Measurements from ENCODE around the gene NPR1.

DNA sequence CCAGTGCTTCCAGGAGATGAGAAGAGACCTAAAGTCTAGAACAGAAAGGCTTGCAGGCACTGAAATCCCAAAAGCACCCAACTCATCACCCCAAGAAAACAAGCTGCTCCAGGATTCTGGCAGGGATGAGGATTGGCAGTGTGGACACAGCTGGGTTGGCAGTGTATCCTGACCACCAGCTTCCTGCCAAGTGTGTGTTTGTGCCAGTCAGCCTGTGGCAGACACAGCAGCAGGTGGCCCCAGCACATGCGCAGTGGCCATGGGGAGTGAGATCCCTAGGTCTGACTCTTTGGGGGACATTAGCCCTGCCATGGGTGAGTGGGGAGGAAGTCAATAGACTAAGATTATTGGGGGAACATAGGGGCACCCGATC lies 28.6 kb upstream of the NPR1 start:
- TF ChIP-seq POLR2A (IDR thresholded peaks at IDR 0.05; ENCODE audit: low read depth): no peak
- TF ChIP-seq, protein P1, sequence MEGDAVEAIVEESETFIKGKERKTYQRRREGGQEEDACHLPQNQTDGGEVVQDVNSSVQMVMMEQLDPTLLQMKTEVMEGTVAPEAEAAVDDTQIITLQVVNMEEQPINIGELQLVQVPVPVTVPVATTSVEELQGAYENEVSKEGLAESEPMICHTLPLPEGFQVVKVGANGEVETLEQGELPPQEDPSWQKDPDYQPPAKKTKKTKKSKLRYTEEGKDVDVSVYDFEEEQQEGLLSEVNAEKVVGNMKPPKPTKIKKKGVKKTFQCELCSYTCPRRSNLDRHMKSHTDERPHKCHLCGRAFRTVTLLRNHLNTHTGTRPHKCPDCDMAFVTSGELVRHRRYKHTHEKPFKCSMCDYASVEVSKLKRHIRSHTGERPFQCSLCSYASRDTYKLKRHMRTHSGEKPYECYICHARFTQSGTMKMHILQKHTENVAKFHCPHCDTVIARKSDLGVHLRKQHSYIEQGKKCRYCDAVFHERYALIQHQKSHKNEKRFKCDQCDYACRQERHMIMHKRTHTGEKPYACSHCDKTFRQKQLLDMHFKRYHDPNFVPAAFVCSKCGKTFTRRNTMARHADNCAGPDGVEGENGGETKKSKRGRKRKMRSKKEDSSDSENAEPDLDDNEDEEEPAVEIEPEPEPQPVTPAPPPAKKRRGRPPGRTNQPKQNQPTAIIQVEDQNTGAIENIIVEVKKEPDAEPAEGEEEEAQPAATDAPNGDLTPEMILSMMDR (IDR thresholded peaks at IDR 0.05): no peak
- TF ChIP-seq EP300 (IDR thresholded peaks at IDR 0.05): no peak
